A549 (cell line): ENCODE measurements around the gene HRH3. TPM values are rescaled to one million over a fixed set of nuclear protein-coding genes. Genes with fewer than 3 reads are reported as not detected.

Experiments
- ATAC-seq, 2 experiments: fragments of 200-7000 bp in 1 of 2; fragments of >200 bp in 1 of 2; cut with Nextera tagmentation in 1 of 2; cut with Tn5 transposase in 1 of 2; 3 replicates each; pipeline versions ENCODE4 v1.8.0 to v1.9.1; 2018 to 2020; ENCODE audit warnings: mild to moderate bottlenecking in 1 of 2, moderate library complexity in 1 of 2
- CTCF ChIA-PET: fragments of 300-600 bp; sonication (Branson Sonifier 250); formaldehyde crosslinking; extraction: SDS; loops from one replicate; lab custom pipeline; 2021; ENCODE audit warnings: antibody characterized with exemption, inconsistent platforms; lab: Yijun Ruan, JAX
- POLR2A ChIA-PET: fragments of 350-600 bp; formaldehyde crosslinking; extraction: SDS; loops from one replicate; lab custom pipeline; 2021; ENCODE audit warnings: antibody characterized with exemption, inconsistent platforms; lab: Yijun Ruan, JAX
- DNase-seq, 2 experiments: peaks; one replicate each; pipeline versions ENCODE4 v3.0.0 to v3.0.0-alpha.2; 2011 to 2016; ENCODE audit warnings: low read depth in 1 of 2, low spot score in 1 of 2
- FAIRE-seq: peaks from 2 replicates; lab custom pipeline; 2011; peaks lifted over from hg19 to GRCh38; lab: Jason Lieb, UNC
- H3K27ac ChIP-seq, 2 experiments: fragments of >200 bp; sonication (Bioruptor Twin); formaldehyde crosslinking; 3 replicates each; pipeline ENCODE4 v1.5.1; 2016 to 2017
- H3K4me1 ChIP-seq: fragments of >200 bp; sonication (Bioruptor Twin); formaldehyde crosslinking; 3 replicates; pipeline ENCODE4 v1.6.1; 2016
- H3K4me2 ChIP-seq: fragments of >200 bp; sonication (Bioruptor Twin); formaldehyde crosslinking; 3 replicates; pipeline ENCODE4 v1.6.1; 2016
- H3K4me3 ChIP-seq: fragments of >200 bp; sonication (Bioruptor Twin); formaldehyde crosslinking; 3 replicates; pipeline ENCODE4 v1.5.1; 2016
- H3K9me3 ChIP-seq: fragments of >200 bp; sonication (Bioruptor Twin); formaldehyde crosslinking; 3 replicates; pipeline ENCODE4 v1.6.1; 2016
- BHLHE40 ChIP-seq: IDR thresholded peaks from 2 replicates; pipeline ENCODE4 v1.6.1; 2012; ENCODE audit warnings: low read depth, low read length, inconsistent platforms
- ESRRA ChIP-seq: fragments of 150-350 bp; IDR thresholded peaks from 2 replicates; pipeline ENCODE4 v1.6.1; 2014; ENCODE audit warnings: mild to moderate bottlenecking, low read length, borderline replicate concordance
- GATA3 ChIP-seq: IDR thresholded peaks from 2 replicates; pipeline ENCODE4 v1.6.1; 2012; ENCODE audit warnings: borderline replicate concordance
- HEYL ChIP-seq: fragments of 250-450 bp; sonication (Bioruptor Pico); IDR thresholded peaks from 2 replicates; pipeline ENCODE4 v1.8.0; 2021; ENCODE audit warnings: mild to moderate bottlenecking, moderate library complexity
- JUNB ChIP-seq: fragments of >200 bp; sonication (Bioruptor Twin); formaldehyde crosslinking; IDR thresholded peaks from 2 replicates; pipeline ENCODE4 v1.6.1; 2016
- MYC ChIP-seq: IDR thresholded peaks from 2 replicates; pipeline ENCODE4 v1.6.1; 2012; ENCODE audit warnings: mild to moderate bottlenecking, inconsistent platforms, low read length, improper control_type of control experiment, borderline replicate concordance
- NR3C1 ChIP-seq: fragments of >200 bp; sonication (Bioruptor Twin); formaldehyde crosslinking; IDR thresholded peaks from 3 replicates; pipeline ENCODE4 v1.6.1; 2017
- PHF8 ChIP-seq: fragments of 200-600 bp; sonication (generic); IDR thresholded peaks from 2 replicates; pipeline ENCODE4 v1.6.1; 2016; ENCODE audit warnings: low read depth, mild to moderate bottlenecking, antibody characterized with exemption, moderate library complexity, borderline replicate concordance
- POLR2A ChIP-seq: IDR thresholded peaks from 2 replicates; pipeline ENCODE4 v1.6.1; 2012; ENCODE audit warnings: mild to moderate bottlenecking, low read length
- POLR2AphosphoS2 ChIP-seq: conservative IDR thresholded peaks from 2 replicates; pipeline ENCODE4 v1.6.1; 2012; ENCODE audit warnings: low read length, improper control_type of control experiment, inconsistent platforms
- SMC3 ChIP-seq: fragments of >200 bp; sonication (Bioruptor Twin); formaldehyde crosslinking; IDR thresholded peaks from 3 replicates; pipeline ENCODE4 v1.6.1; 2018; ENCODE audit warnings: inconsistent platforms
- SREBF2 ChIP-seq: fragments of 450-650 bp; IDR thresholded peaks from 2 replicates; pipeline ENCODE4 v1.6.1; 2014; ENCODE audit warnings: mild to moderate bottlenecking, moderate library complexity
- ZFP36 ChIP-seq: fragments of 450-650 bp; IDR thresholded peaks from 2 replicates; pipeline ENCODE4 v1.6.1; 2014; ENCODE audit warnings: borderline replicate concordance; ENCODE audit not compliant: partially characterized antibody
- ZSCAN20 ChIP-seq: fragments of 250-450 bp; sonication (Bioruptor Pico); IDR thresholded peaks from 2 replicates; pipeline ENCODE4 v1.8.0; 2022; ENCODE audit warnings: mild to moderate bottlenecking, moderate library complexity
- WGBS: methylation state at CpG from one replicate; pipeline ENCODE4 v1.1.6; 2017; ENCODE audit errors: missing lambda C conversion rate; 5-methylcytosine and 5-hydroxymethylcytosine counted together
- polyA plus RNA-seq, 4 experiments: library from polyadenylated mRNA; depleted of rRNA in 3 of 4; stranded (reverse); fragments of >200 nt; fragmentation: RNase III in 1 of 4; extraction: RNeasy Plus Mini Kit Qiagen cat#74134 plus additional on column Dnase treatment in 1 of 4; gene quantifications; 2 replicates in 3 of 4; 3 replicates in 1 of 4; pipeline ENCODE4 v1.2.3, GENCODE V29; 2011 to 2017
- TF ChIP-seq, protein P1 (sequence below): fragments of 450-650 bp; IDR thresholded peaks from 2 replicates; pipeline ENCODE4 v1.6.1; 2014; ENCODE audit warnings: antibody characterized with exemption
- TF ChIP-seq, protein P2 (sequence below): fragments of 250-450 bp; sonication (Bioruptor Pico); IDR thresholded peaks from 2 replicates; pipeline ENCODE4 v1.5.0; 2021; ENCODE audit warnings: mild to moderate bottlenecking, moderate library complexity, borderline replicate concordance
- TF ChIP-seq, protein P3 (sequence below): fragments of >200 bp; sonication (Bioruptor Twin); formaldehyde crosslinking; IDR thresholded peaks from 2 replicates; pipeline ENCODE4 v1.6.1; 2016
- TF ChIP-seq, protein P4 (sequence below): IDR thresholded peaks from 2 replicates; pipeline ENCODE4 v1.6.1; 2012
- TF ChIP-seq, protein P5 (sequence below): fragments of 250-450 bp; sonication (Bioruptor Pico); IDR thresholded peaks from 2 replicates; pipeline ENCODE4 v1.5.0; 2020; ENCODE audit warnings: low read depth, mild to moderate bottlenecking, moderate library complexity
- TF ChIP-seq, protein P6 (sequence below): fragments of >200 bp; sonication (Bioruptor Twin); formaldehyde crosslinking; IDR thresholded peaks from 3 replicates; pipeline ENCODE4 v1.6.1; 2016

The HRH3 gene
- polyA plus RNA-seq, 2 of the 4 experiments (the other 2 are of a cell fraction), result not detected

DNA sequence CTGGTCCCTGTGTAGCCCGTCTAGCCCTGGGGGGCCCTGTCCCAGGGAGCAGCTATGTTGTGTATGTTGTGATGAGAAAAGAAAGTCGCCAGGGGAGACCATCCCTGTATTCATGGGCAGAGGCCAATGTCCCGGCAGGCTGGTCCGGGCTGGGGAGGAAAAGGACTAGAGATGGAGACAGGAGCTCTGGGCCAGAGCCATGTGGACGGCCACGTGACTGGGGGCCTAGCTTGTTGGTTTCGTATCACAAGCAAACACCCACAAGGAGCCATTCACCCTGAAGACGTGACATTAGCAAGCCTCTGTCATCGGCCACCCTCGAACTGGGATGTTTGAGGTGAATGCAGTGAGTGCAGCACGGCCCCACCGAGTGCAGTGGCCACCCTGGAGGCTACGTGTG, 2.9 kb upstream of the HRH3 start:
- Histone ChIP-seq H3K4me3 (no peak overlapping the region), H3K9me3 (no peaks in the 10 kb centered on the region), H3K4me1 (peaks cover 17% of the 10 kb centered on the region; the same call in 2 of the 3 replicates), H3K4me2 (no peak overlapping the region), H3K27ac (no peak overlapping the region)
- CTCF ChIA-PET, result interaction anchor here (1.9 kb wide), 1 partner anchor 9 kb away, joined by 4 read pairs; no protein-coding TSS in a partner anchor
- no peak for DNase-seq
- FAIRE-seq, result no peak
- 27% methylated on average over 8 of the region's 13 CpGs for WGBS
- no peak for ATAC-seq
- no peak for TF ChIP-seq MYC
- TF ChIP-seq, protein P1, sequence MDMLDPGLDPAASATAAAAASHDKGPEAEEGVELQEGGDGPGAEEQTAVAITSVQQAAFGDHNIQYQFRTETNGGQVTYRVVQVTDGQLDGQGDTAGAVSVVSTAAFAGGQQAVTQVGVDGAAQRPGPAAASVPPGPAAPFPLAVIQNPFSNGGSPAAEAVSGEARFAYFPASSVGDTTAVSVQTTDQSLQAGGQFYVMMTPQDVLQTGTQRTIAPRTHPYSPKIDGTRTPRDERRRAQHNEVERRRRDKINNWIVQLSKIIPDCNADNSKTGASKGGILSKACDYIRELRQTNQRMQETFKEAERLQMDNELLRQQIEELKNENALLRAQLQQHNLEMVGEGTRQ, result peak; percentile 25; the same call in 1 of the 2 replicates
- POLR2A ChIA-PET, result no interaction called here

DNA sequence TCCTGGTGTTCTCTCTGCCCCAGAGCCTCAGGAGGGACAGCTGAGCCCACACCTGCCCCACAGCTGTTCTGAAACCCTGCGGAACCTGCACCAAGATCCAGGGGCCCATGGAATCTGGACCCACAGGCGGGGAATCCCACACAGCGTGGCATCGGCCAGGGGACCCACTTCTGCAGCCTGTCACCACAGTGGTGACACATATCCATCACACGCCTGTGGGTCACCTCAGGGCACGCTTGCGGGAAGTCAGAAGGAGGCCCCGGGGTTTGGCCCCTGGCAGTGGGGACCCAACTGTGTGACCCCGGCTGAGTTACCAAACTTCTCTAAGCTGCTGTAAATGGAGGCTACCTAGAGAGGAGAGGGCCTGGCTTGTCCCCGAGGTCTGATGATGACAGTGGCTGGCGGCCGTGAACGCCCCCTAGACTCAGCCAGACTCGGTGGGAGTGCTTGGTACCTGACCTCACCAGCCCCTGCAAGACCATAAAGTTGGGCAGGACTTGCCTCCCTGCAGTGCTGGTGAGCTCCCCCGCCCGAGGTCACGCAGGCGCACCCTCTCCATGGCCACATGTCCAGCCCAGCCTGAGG, 2.3 kb upstream of the HRH3 start:
- no peak for TF ChIP-seq POLR2AphosphoS2
- no peak for TF ChIP-seq ZSCAN20 (CRISPR knock-in tag)
- TF ChIP-seq, protein P2, sequence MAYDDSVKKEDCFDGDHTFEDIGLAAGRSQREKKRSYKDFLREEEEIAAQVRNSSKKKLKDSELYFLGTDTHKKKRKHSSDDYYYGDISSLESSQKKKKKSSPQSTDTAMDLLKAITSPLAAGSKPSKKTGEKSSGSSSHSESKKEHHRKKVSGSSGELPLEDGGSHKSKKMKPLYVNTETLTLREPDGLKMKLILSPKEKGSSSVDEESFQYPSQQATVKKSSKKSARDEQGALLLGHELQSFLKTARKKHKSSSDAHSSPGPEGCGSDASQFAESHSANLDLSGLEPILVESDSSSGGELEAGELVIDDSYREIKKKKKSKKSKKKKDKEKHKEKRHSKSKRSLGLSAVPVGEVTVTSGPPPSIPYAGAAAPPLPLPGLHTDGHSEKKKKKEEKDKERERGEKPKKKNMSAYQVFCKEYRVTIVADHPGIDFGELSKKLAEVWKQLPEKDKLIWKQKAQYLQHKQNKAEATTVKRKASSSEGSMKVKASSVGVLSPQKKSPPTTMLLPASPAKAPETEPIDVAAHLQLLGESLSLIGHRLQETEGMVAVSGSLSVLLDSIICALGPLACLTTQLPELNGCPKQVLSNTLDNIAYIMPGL (CRISPR knock-in tag), result no peak
- TF ChIP-seq ZFP36, result no peak
- no peak for TF ChIP-seq BHLHE40
- TF ChIP-seq HEYL (CRISPR knock-in tag), result no peak
- no peak for TF ChIP-seq SREBF2
- TF ChIP-seq, protein P3, sequence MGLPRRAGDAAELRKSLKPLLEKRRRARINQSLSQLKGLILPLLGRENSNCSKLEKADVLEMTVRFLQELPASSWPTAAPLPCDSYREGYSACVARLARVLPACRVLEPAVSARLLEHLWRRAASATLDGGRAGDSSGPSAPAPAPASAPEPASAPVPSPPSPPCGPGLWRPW, result no peak
- TF ChIP-seq, protein P4, sequence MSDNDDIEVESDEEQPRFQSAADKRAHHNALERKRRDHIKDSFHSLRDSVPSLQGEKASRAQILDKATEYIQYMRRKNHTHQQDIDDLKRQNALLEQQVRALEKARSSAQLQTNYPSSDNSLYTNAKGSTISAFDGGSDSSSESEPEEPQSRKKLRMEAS, result no peak
- TF ChIP-seq, protein P5, sequence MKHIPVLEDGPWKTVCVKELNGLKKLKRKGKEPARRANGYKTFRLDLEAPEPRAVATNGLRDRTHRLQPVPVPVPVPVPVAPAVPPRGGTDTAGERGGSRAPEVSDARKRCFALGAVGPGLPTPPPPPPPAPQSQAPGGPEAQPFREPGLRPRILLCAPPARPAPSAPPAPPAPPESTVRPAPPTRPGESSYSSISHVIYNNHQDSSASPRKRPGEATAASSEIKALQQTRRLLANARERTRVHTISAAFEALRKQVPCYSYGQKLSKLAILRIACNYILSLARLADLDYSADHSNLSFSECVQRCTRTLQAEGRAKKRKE (CRISPR knock-in tag), result no peak
- TF ChIP-seq SMC3, result no peak
- TF ChIP-seq, protein P6, sequence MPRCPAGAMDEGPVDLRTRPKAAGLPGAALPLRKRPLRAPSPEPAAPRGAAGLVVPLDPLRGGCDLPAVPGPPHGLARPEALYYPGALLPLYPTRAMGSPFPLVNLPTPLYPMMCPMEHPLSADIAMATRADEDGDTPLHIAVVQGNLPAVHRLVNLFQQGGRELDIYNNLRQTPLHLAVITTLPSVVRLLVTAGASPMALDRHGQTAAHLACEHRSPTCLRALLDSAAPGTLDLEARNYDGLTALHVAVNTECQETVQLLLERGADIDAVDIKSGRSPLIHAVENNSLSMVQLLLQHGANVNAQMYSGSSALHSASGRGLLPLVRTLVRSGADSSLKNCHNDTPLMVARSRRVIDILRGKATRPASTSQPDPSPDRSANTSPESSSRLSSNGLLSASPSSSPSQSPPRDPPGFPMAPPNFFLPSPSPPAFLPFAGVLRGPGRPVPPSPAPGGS, result no peak
- TF ChIP-seq GATA3, result no peak
- no peak for TF ChIP-seq PHF8
- TF ChIP-seq ESRRA, result no peak
- no peak for TF ChIP-seq POLR2A
- TF ChIP-seq NR3C1, result no peak
- TF ChIP-seq JUNB, result no peak
- TF ChIP-seq, all 56 proteins: peak for 0
- 39% methylated on average over 7 of the region's 18 CpGs for WGBS
- ChIA-PET POLR2A (no interaction called here), CTCF (interaction anchor here (0.9 to 1.9 kb wide), 2 partner anchors 10 to 14 kb away, joined by 3 to 4 read pairs; no protein-coding TSS in a partner anchor)
- Histone ChIP-seq H3K4me1 (peaks cover 17% of the 10 kb centered on the region; the same call in 2 of the 3 replicates), H3K4me2 (no peak overlapping the region), H3K27ac (no peak overlapping the region), H3K9me3 (no peaks in the 10 kb centered on the region), H3K4me3 (no peak overlapping the region)
- ATAC-seq, result no peak
- no peak for FAIRE-seq
- no peak for DNase-seq
